CD4-positive, alpha-beta T cell treated with Interleukin-4 for 4 hours (primary cell): Measurements from ENCODE around the gene FBXL5.
A peak's percentile ranks its signal among the peaks of the same experiment; 100 is the strongest.

Experiments used
- DNase-seq: peaks from one replicate; pipeline ENCODE4 v3.0.0-alpha.2; 2020

Gene FBXL5

GRCh38 chr4:15655223-15656037, at the start of gene FBXL5:
FBXL5 (minus strand) TSS chr4:15655357; CDS start chr4:15655287, 70 bp downstream.
- peak; percentile 79 for DNase-seq

GRCh38 chr4:15704129-15704528, 49.0 kb upstream of the FBXL5 start:
- no peak for DNase-seq

GRCh38 chr4:15703439-15703838, 48.3 kb upstream of the FBXL5 start:
- DNase-seq, result no peak

- DNase-seq, result peak; percentile 29
These were observed 47.8 kb upstream of the FBXL5 start, which contains the start of gene BST1 for GRCh38 chr4:15702941-15703403. BST1 (plus strand) TSS chr4:15703065; CDS start chr4:15703145, 80 bp downstream.

- no peak for DNase-seq
These were observed 41.7 kb upstream of the FBXL5 start for GRCh38 chr4:15696866-15697265.

GRCh38 chr4:15695729-15696128, 40.6 kb upstream of the FBXL5 start:
- DNase-seq, result no peak

GRCh38 chr4:15695240-15695699, 40.1 kb upstream of the FBXL5 start:
- no peak for DNase-seq

GRCh38 chr4:15694431-15694830, 39.3 kb upstream of the FBXL5 start:
- DNase-seq, result no peak

GRCh38 chr4:15692602-15693001, 37.4 kb upstream of the FBXL5 start:
- no peak for DNase-seq

- no peak for DNase-seq
These were observed 36.4 kb upstream of the FBXL5 start for GRCh38 chr4:15691346-15692135.

- DNase-seq, result no peak
These were observed 35.1 kb upstream of the FBXL5 start for GRCh38 chr4:15690020-15690809.

GRCh38 chr4:15689540-15689939, 34.4 kb upstream of the FBXL5 start:
- DNase-seq, result no peak

- DNase-seq, result no peak
These were observed 32.9 kb upstream of the FBXL5 start for GRCh38 chr4:15688051-15688450.

- DNase-seq, result no peak
These were observed 29.3 kb upstream of the FBXL5 start for GRCh38 chr4:15684498-15684897.

GRCh38 chr4:15683143-15683495, 28.0 kb upstream of the FBXL5 start:
- DNase-seq, result no peak

- DNase-seq, result no peak
These were observed 27.3 kb upstream of the FBXL5 start for GRCh38 chr4:15682242-15683142.

- peak; percentile 95 for DNase-seq
These were observed 26.4 kb upstream of the FBXL5 start, which contains the start of gene FAM200B for GRCh38 chr4:15681372-15682241. FAM200B (plus strand) TSS chr4:15681827; CDS start chr4:15686978, 5,151 bp downstream.

- no peak for DNase-seq
These were observed 25.9 kb upstream of the FBXL5 start for GRCh38 chr4:15681067-15681371.

GRCh38 chr4:15677507-15677988, 22.4 kb upstream of the FBXL5 start:
- no peak for DNase-seq

- no peak for DNase-seq
These were observed 21.7 kb upstream of the FBXL5 start for GRCh38 chr4:15676899-15677298.

- no peak for DNase-seq
These were observed 20.9 kb upstream of the FBXL5 start for GRCh38 chr4:15676039-15676438.
